WI38 (cell line): ENCODE results near the gene TUBB1.

Experiments used
- H3K4me3 ChIP-seq: 2 replicates; pipeline ENCODE4 v1.5.1; 2011; ENCODE audit warnings: low read depth, mild to moderate bottlenecking, control low read depth, low read length
- CTCF ChIP-seq: IDR thresholded peaks from 2 replicates; pipeline ENCODE4 v1.5.1; 2012; ENCODE audit warnings: low read depth, mild to moderate bottlenecking, control low read depth, low read length

The TUBB1 gene

GRCh38 chr20:59075934-59076508, 56.8 kb downstream of the TUBB1 start:
- no peak for TF ChIP-seq CTCF
- no peak overlapping the region for H3K4me3 ChIP-seq
